GM23338 (cell line): Measurements from ENCODE around the gene GJC2.

Experiments
- CREB1 ChIP-seq: fragments of 250-450 bp; sonication (Bioruptor Pico); IDR thresholded peaks from 2 replicates; pipeline ENCODE4 v1.5.0; 2020; ENCODE audit warnings: low read depth, mild to moderate bottlenecking, moderate library complexity
- CTCF ChIP-seq, 2 experiments: fragments of 200-600 bp in 1 of 2; sonication (generic) in 1 of 2; conservative IDR thresholded peaks; 2 replicates each; pipeline versions ENCODE4 v1.5.1 to v1.6.1; 2016 to 2017; ENCODE audit warnings: antibody characterized with exemption in 2 of 2, low read depth in 2 of 2, mild to moderate bottlenecking in 2 of 2, moderate library complexity in 1 of 2
- EZH2 ChIP-seq: fragments of 200-600 bp; sonication (generic); IDR thresholded peaks from one replicate; pipeline ENCODE4 v1.8.0; 2017; ENCODE audit warnings: antibody characterized with exemption, mild to moderate bottlenecking, low read depth; ENCODE audit not compliant: unreplicated experiment
- POLR2AphosphoS5 ChIP-seq: IDR thresholded peaks from 2 replicates; pipeline ENCODE4 v1.6.1; 2016; ENCODE audit warnings: antibody characterized with exemption, low read depth
- REST ChIP-seq: IDR thresholded peaks from one replicate; pipeline ENCODE4 v1.6.1; 2018; ENCODE audit warnings: antibody characterized with exemption; ENCODE audit not compliant: unreplicated experiment
- ZNF114 ChIP-seq: fragments of 250-450 bp; sonication (Bioruptor Pico); IDR thresholded peaks from 2 replicates; pipeline ENCODE4 v1.5.0; 2020; ENCODE audit warnings: mild to moderate bottlenecking, moderate library complexity

GRCh38 chr1:228155596-228156514 is 6.1 kb downstream of the GJC2 start:
- TF ChIP-seq REST (no peak), CTCF (conservative IDR thresholded peaks at IDR 0.05; ENCODE audit: low read depth in 2 of 2) (no peak), CREB1 (CRISPR knock-in tag) (no peak), POLR2AphosphoS5 (no peak), ZNF114 (CRISPR knock-in tag) (no peak), EZH2 (no peak)
